Type B pancreatic cell (in vitro differentiated cells): Measurements from ENCODE around the gene AURKAIP1. TPM values are rescaled to one million over a fixed set of nuclear protein-coding genes. Genes with fewer than 3 reads are reported as not detected.

ENCODE experiments used
- DNase-seq: peaks from one replicate; pipeline ENCODE4 v3.0.0; 2021; ENCODE audit warnings: mixed read lengths; ENCODE audit not compliant: unreplicated experiment; ENCODE audit errors: extremely low spot score
- H3K27ac Mint-ChIP-seq: 2 replicates; pipeline ENCODE4 v1.8.0; 2021; ENCODE audit warnings: mild to moderate bottlenecking, mixed read lengths
- H3K27me3 Mint-ChIP-seq: 2 replicates; pipeline ENCODE4 v1.8.0; 2021; ENCODE audit warnings: mixed read lengths
- H3K36me3 Mint-ChIP-seq: 2 replicates; pipeline ENCODE4 v1.8.0; 2021; ENCODE audit warnings: mixed read lengths
- H3K4me1 Mint-ChIP-seq: one replicate; pipeline ENCODE4 v1.8.0; 2021; ENCODE audit warnings: mixed read lengths; ENCODE audit not compliant: unreplicated experiment
- H3K4me3 Mint-ChIP-seq: 2 replicates; pipeline ENCODE4 v1.8.0; 2021; ENCODE audit warnings: mild to moderate bottlenecking, mixed read lengths
- H3K9me3 Mint-ChIP-seq: 2 replicates; pipeline ENCODE4 v1.8.0; 2021; ENCODE audit warnings: mixed read lengths
- CTCF ChIP-seq: fragments of 200-600 bp; sonication (generic); conservative IDR thresholded peaks from 2 replicates; pipeline ENCODE4 v1.5.0; 2021; ENCODE audit warnings: antibody characterized with exemption, mild to moderate bottlenecking
- total RNA-seq: library from RNA; stranded (reverse); gene quantifications from 2 replicates; pipeline ENCODE4 v1.2.1, GENCODE V29; 2021; ENCODE audit warnings: low replicate concordance

Gene AURKAIP1
- total RNA-seq, 1 donor from 2014 or later = 122 TPM

DNA sequence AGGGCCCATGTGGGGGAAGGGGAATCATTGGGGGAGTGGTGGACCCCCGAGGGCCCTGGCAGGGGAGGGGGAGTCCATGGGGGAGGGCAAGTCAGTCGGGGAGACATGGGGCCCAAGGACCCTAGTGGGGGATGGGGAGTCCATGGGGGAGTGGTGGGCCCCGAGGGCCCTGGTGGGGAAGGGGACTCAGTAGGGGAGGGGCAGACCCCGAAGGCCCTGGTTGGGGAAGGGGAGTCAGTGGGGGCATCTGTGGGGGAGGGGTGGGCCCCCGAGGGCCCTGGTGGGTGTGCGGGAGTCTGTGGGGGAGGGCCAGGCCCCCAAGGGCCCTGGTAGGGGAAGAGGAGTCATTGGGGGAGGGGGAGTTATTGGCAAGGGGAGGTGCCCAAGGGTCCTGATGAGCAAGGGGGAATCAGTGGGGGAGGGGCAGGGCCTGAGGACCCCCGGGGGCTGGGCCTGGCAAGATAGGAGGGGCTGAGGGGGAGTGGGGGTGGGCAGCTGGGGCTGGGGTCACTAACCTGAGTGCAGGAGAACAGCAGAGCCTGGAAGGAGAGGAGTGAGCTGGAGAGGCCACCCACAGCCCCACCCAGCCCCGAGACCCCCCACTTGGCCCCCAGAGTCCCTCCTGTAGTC lies 18.7 kb downstream of the AURKAIP1 start:
- Mint-ChIP-seq H3K27ac (no peak overlapping the region), H3K4me3 (no peak overlapping the region), H3K9me3 (no peaks in the 10 kb centered on the region), H3K4me1 (peaks cover 20% of the 10 kb centered on the region), H3K36me3 (no peaks in the 10 kb centered on the region), H3K27me3 (peaks cover 8% of the 10 kb centered on the region)
- DNase-seq = no peak
- no peak for TF ChIP-seq CTCF

DNA sequence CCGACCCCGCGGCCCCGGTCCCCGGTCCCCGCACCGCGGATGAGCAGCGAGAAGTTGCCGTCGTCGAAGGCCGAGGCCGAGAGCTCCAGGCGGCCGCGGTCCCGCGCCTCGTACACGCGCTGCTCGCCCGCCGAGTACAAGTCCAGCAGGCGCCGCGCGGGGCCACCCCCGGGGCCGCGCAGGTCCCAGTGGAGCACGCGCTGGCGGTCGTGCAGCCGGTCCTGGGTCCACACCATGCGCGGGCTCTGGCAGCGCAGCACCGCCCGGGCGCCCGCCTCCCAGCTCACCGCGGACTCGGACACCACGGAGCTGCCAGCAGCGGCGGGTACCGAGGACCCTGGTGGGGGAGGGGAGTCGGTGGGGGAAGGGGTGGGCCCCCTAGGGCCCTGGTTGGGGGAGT lies 19.6 kb downstream of the AURKAIP1 start:
- H3K27ac Mint-ChIP-seq = no peak overlapping the region
- no peaks in the 10 kb centered on the region for H3K9me3 Mint-ChIP-seq
- H3K36me3 Mint-ChIP-seq = no peaks in the 10 kb centered on the region
- no peak overlapping the region for H3K4me3 Mint-ChIP-seq
- TF ChIP-seq CTCF = no peak
- peaks cover 8% of the 10 kb centered on the region for H3K27me3 Mint-ChIP-seq
- DNase-seq = no peak
- H3K4me1 Mint-ChIP-seq = peaks cover 13% of the 10 kb centered on the region

- no peak for DNase-seq
Measured at GRCh38 chr1:1354271-1355247, 20.4 kb downstream of the AURKAIP1 start.

DNA sequence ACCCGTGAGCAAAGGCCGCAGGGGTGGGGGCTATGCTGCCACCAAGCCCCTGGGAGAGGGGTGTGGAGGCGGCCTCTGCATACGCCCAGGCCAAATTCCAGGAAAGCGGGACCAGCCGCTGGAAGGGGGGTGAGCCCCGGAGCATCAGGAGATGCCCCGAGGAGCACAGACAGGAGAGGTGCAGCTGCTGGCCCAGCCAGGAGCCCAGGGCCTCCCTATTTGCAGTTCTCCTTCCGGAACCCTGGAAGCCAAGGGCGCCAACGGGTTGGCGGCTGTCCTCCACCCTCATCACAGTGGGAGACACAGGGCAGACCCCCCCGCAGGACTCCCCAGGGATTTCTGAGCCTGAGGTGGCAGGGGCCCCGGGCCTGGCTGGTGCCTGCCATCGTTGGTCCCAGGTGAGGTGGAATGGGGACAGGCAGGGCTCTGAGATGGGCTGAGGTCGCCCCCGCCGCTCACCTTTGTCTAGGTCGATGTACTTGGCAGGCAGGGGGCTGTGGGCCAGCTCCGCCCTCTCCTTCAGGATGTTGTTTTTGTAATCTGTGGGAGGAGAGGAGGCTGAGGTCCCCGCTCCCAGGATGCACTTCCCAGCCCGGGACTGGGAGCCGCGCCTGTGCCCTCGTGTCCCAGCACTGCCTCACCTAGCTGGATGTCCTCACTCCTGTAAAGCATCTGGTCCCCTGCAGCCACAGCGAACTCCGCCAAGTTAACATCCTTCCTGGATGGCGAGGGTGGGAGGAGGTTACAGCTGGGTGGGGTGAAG lies 21.4 kb downstream of the AURKAIP1 start:
- H3K36me3 Mint-ChIP-seq = no peaks in the 10 kb centered on the region
- H3K27ac Mint-ChIP-seq = no peak overlapping the region
- no peak for DNase-seq
- no peak overlapping the region for H3K4me3 Mint-ChIP-seq
- H3K4me1 Mint-ChIP-seq = peaks cover 6% of the 10 kb centered on the region
- no peaks in the 10 kb centered on the region for H3K9me3 Mint-ChIP-seq
- H3K27me3 Mint-ChIP-seq = peaks cover 8% of the 10 kb centered on the region
- no peak for TF ChIP-seq CTCF

More at GRCh38 chr1:1354271-1355247, 20.4 kb downstream of the AURKAIP1 start:
- H3K27me3 Mint-ChIP-seq = peaks cover 8% of the 10 kb centered on the region
- no peak overlapping the region for H3K27ac Mint-ChIP-seq
- peaks cover 13% of the 10 kb centered on the region for H3K4me1 Mint-ChIP-seq
- H3K36me3 Mint-ChIP-seq = no peaks in the 10 kb centered on the region
- H3K4me3 Mint-ChIP-seq = peak overlapping the region; percentile 57
- TF ChIP-seq CTCF = no peak
- H3K9me3 Mint-ChIP-seq = no peaks in the 10 kb centered on the region

GRCh38 chr1:1352786-1353388 lies 22.1 kb downstream of the AURKAIP1 start:
- no peaks in the 10 kb centered on the region for H3K9me3 Mint-ChIP-seq
- TF ChIP-seq CTCF = no peak
- no peaks in the 10 kb centered on the region for H3K36me3 Mint-ChIP-seq
- peaks cover 6% of the 10 kb centered on the region for H3K4me1 Mint-ChIP-seq
- DNase-seq = no peak
- peaks cover 8% of the 10 kb centered on the region for H3K27me3 Mint-ChIP-seq
- peak overlapping the region; percentile 67 for H3K27ac Mint-ChIP-seq
- peak overlapping the region; percentile 74 for H3K4me3 Mint-ChIP-seq
